ENCODE results near the gene LIG1.

DNA sequence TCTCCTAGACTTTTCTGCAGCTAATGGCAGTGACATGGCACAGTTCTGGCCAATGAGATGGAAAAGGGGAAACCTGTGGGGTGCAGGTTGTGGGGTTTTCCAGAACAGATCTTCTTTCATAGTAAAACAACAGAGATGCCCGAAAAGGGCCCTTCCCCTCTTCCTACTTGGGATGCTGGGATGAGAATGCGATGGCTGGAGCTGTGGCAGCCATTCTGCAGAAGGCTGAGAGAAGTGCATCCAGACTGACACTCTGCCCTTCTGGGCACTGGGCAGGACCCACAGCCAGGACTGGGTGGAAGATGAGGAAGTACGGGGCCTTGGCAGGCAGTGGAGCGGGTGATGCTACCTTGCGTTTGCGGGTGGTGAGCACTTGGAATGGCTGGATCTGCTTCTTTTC is 42.6 kb downstream of the LIG1 start:
- TF ChIP-seq POLR2A (IDR thresholded peaks at IDR 0.05; ENCODE audit: low read length) (no peak), GATA1 (IDR thresholded peaks at IDR 0.05; ENCODE audit: low read depth, low read length) (no peak)

Measured in erythroblast (primary cell).